IPS-NIHi7 (cell line): Measurements from ENCODE around the gene ADGRV1.
"Not testable (repeated sequence)": the region's sequence is repeated elsewhere in the genome, so short reads cannot be mapped to it uniquely, and the experiment has no call there.

Source experiments
- DNase-seq: peaks from one replicate; pipeline ENCODE4 v3.0.0; 2012; ENCODE audit warnings: mixed read lengths; ENCODE audit errors: extremely low spot score

Gene ADGRV1

DNA sequence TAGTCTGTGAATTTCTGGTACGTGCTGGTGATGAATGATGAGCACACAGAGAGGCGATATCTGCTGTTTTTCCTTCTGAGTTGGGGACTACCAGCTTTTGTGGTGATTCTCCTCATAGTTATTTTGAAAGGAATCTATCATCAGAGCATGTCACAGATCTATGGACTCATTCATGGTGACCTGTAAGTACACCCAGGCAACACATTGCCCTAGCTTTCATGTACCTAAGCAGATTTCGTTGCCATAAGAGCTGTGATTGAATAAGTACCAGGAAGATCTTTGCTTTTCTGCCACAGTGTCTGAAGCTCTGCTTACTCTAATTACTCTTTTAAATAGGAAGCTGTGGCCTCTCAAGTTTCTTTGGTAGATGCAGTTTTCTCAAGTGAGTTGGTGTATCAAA is 426.7 kb downstream of the ADGRV1 start:
- DNase-seq, result no peak

- no peak for DNase-seq
Observed at GRCh38 chr5:90987726-90988125, 429.1 kb downstream of the ADGRV1 start.

DNA sequence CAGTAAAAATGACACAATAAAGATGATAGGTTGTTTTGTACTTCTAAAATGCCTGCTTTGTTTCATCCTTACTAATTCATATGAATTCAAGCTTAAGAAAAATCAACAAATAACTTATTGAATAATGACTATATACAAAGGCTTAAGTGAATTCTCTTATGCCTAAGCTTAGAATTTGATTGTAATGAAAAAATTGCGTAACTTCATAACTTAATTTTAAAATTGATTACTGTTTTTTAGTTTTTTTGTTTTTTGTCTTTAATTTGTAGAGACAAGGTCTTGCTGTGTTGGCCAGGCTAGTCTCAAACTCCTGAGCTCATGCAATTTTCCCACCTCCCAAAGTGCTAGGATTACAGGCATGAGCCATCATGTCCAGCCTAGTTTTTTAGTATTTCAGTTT is 432.6 kb downstream of the ADGRV1 start:
- no peak for DNase-seq

DNA sequence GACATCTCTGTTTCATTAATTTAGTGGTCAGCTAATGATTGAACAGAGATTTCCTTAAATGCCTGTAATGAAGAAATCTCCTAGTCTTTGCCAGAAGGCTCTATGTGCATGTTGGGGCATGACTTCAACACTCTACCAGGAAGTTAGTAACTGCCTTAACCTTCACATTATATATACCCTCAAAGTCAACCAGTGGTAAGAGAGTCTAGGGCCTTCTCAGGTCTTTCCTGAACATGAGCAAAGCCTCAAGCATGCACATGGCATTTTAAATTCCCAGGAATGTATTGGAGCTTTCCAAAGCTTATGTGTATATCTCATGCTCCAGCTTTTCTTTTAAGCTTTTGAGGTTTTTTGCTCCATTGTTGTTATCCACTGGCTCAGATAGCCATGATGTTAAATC is 436.2 kb downstream of the ADGRV1 start:
- no peak for DNase-seq

- no peak for DNase-seq
Observed at GRCh38 chr5:90996089-90996488, 437.5 kb downstream of the ADGRV1 start.

- no peak for DNase-seq
Observed at GRCh38 chr5:90997082-90997481, 438.5 kb downstream of the ADGRV1 start.

- DNase-seq, result no peak
Observed at GRCh38 chr5:91000743-91001142, 442.1 kb downstream of the ADGRV1 start.

- no peak for DNase-seq
Observed at GRCh38 chr5:91006713-91007112, 448.1 kb downstream of the ADGRV1 start.

DNA sequence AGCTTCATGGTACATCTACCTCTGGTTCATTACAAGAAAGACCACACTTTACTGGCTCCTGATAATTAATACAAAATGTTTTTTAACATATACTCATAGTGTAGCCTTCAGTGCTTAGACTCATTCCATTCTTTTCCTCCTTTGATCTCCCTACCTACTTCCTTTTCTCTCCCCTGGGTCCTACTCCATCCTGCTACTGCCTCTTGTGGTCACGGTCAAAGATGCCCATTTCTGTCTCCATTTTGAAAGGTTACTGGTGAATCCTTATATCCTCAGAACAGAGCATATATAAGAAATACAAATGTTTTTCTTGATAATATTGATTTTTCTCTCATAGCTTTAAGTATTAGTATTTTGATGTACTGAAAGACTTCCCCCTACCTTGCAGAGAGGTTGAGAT is 448.7 kb downstream of the ADGRV1 start:
- peak; percentile 19 for DNase-seq

DNA sequence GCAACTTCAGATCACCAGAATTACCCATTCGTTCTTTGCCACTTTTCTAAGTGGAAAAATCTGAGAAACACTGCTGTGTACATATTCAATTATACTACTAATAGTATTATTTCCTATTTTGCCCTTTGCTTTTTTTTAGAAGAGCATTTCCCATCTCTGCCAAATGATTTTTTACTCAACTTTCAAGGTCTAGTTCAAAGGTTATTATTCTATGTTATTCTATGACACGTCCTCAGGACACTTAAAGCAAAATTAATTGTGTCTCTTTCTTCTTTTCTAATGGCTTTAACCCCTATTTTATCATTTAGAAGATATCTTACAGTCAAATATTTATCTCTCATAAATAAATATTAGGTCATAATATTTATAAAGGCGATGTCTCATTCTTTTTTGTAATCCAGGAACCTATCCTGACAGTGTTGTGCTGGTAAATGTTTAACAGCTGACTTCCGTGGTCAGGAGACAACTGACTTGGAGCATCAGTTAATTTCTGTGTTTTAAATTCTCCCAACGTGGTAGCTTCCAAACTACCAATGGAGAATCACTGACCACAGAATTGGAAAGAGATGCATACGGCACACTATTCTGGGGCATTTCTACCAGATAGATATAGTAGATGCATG is 449.3 kb downstream of the ADGRV1 start:
- no peak for DNase-seq

- DNase-seq, result no peak
Observed at GRCh38 chr5:91010090-91010489, 451.5 kb downstream of the ADGRV1 start.

GRCh38 chr5:91011029-91011428 is 452.4 kb downstream of the ADGRV1 start:
- no peak for DNase-seq

GRCh38 chr5:91012867-91013266 is 454.3 kb downstream of the ADGRV1 start:
- DNase-seq, result not testable (repeated sequence)

DNA sequence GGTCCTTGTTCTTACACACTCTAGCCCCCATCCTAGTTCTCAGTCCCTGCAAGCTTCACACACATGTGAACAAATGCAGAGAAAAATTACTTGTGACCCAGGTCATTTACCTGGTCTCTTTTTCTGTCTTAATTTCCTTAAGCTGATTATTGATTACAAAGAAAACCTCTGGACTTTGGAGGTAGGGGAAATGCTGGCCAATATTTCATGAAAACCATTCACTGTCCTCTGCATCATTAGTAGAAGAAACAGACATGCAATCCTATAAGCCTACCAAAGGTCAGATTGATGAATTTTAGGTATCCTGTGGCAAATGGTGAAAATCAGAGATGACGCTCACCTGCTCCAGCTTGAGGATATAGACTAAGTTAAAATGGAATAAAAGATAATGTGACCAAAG is 457.7 kb downstream of the ADGRV1 start:
- no peak for DNase-seq

DNA sequence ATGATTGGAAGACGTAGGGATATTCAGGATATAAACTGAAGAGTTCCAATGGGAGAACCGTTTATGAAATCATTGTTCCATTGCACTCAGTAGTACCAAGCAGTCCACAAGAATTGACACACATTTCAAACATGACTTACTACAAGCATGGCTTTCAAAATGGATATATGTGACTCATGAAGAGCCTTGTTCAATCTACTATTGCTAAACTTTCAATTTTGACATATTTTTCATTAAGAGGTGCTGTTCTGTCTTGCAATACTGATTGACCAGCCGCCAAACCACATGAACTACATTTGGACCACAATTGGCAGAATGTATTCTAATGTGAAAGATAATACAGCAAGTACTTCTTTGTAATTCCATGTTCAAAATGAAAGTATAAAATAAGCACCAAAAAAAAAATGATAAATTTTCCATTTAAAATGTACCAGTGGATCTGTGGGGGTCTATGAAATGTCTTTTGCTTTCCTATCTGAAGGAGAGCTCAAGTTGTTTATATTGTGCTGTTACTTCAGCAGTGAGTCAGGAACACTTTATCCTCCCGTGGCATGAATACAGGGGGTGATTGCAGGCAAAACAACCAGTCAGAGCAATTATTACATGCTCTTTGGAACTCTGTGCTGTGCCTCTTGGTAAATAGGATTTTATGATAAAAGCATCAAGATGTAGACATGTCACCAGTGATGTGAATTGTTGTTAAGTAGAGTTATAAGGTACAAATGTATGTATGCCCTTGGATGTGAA is 458.5 kb downstream of the ADGRV1 start:
- DNase-seq, result no peak

DNA sequence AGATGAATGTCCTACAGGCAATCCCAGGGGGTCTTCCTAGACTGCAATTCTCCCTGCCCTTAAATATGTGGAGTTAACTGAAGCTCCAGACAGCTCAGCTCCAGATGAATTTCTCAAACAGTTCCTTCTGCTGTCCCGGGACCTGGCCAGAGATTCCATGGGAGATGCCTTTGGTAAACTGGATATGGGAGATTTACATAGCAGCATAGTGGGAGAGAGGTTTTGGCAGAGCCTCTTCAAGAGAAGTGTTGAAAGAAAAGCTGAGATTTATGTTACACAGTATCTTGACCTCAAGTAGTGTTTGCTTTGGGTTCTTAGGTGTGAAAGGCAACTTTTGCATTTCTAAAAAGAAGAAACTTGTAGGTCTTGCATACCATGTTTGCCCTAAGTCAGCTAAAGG is 459.6 kb downstream of the ADGRV1 start:
- no peak for DNase-seq

DNA sequence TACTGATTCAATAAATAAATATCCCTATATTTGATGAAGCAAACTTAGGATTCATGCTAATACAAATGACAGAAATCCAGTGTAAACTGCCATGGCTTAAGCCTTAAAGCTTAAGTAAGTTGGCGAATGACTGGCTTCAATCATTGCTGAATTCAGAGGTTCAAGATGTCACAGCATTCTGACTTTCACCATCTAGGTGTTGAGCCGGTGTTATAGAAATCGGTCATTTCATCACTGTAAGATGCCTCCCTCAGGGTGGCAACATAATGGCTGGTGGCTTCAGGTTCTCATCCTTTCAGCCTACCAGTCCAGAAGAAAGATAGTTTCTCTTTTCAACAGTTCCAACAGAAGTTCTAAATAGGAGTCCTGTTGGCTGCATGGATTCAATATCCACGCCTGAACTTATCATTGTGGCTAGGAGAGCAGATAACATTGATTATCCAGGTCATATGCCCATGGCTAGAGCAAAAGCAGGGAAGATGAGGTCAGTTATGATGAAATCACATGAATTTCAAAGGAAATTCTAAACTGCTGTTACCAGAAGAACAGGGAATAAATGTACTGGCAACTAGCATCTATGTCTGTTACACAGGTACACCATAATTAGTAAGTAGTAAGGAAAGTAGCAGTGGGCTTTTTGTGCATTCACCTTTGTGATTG is 460.2 kb downstream of the ADGRV1 start:
- DNase-seq, result no peak

DNA sequence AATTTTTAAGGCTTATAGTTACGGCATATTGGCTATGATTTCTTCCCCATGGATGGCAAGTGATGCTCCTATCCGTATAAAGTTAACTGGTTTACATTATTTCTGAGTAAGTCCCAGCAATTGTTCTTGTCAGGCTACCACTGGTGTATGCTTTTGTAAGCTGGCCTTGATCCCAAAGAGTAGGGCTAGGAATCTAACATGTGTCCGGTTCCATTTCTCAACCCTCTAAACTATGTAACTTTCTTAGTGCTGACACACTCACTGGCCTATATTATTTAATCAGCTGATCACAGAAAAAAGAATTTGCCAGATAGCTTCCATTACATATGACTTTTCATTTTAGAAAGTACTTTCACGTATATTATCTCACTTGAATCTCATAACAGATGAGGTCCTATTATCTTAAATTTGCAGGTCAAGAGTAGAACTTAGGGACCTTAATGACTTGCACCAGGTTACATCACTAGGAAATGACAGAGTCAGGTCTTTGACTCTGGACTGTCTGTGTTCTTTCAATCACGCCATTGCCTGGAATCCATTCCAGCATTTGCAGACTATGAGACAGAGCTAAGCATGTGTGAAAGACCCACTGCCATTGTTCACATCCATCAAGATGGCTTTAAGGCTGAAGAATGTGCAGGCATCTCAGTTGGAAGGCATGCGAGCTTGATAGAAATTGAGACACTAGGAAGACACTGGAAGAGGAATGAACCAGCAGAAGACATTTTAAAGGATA is 461.6 kb downstream of the ADGRV1 start:
- DNase-seq, result no peak

DNA sequence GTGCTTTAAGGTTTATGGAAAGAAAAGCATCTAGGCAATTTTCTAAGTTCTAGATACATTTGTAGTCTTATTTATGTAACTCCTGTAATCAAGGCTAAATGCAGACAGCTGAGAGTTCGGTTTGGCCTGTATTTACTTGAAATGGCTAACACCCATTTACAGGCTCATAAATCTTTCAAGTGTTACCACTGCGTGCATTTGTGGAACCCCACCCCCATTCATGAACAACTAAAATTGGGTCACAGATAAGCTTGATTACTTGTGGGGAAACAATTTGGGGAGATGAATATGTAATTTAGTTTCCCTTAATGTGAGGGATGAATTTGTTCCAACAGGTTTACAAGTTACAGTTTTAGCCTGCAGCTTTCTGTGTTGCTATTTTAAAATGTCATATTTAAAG is 463.9 kb downstream of the ADGRV1 start:
- no peak for DNase-seq

GRCh38 chr5:91024206-91024605 is 465.6 kb downstream of the ADGRV1 start:
- no peak for DNase-seq

GRCh38 chr5:91024727-91025126 is 466.1 kb downstream of the ADGRV1 start:
- no peak for DNase-seq

GRCh38 chr5:91025449-91025848 is 466.9 kb downstream of the ADGRV1 start:
- no peak for DNase-seq
